Keratinocyte (primary cell): Measurements from ENCODE around the gene PSAPL1. TPM values are rescaled to one million over a fixed set of nuclear protein-coding genes. Genes with fewer than 3 reads are reported as not detected.
A peak's percentile ranks its signal among the peaks of the same experiment; 100 is the strongest.

Experiments
- DNase-seq: peaks from one replicate; pipeline ENCODE4 v3.0.0-alpha.2; 2011; ENCODE audit warnings: low read depth, missing footprints, low spot score
- FAIRE-seq: peaks from 2 replicates; lab custom pipeline; 2011; peaks lifted over from hg19 to GRCh38; lab: Jason Lieb, UNC
- H2AFZ ChIP-seq: 2 replicates; pipeline ENCODE4 v1.6.0; 2012; ENCODE audit warnings: low read length, control low read depth, inconsistent platforms; ENCODE audit not compliant: control insufficient read depth
- H3K27ac ChIP-seq: 2 replicates; pipeline ENCODE4 v1.5.1; 2011; ENCODE audit warnings: low read length; ENCODE audit not compliant: control insufficient read depth, insufficient read depth
- H3K27me3 ChIP-seq: 3 replicates; pipeline ENCODE4 v1.6.0; 2011; ENCODE audit warnings: low read length; ENCODE audit not compliant: control insufficient read depth, insufficient read depth; ENCODE audit errors: extremely low read depth
- H3K36me3 ChIP-seq, 2 experiments: 2 replicates in 1 of 2; 3 replicates in 1 of 2; pipeline ENCODE4 v1.5.1; 2011; ENCODE audit warnings: low read length in 2 of 2, mild to moderate bottlenecking in 1 of 2; ENCODE audit not compliant: control insufficient read depth in 2 of 2, insufficient read depth in 2 of 2; ENCODE audit errors: extremely low read depth in 1 of 2
- H3K4me1 ChIP-seq: 3 replicates; pipeline ENCODE4 v1.5.1; 2011; ENCODE audit warnings: low read length; ENCODE audit not compliant: control insufficient read depth, insufficient read depth; ENCODE audit errors: extremely low read depth
- H3K4me2 ChIP-seq: 3 replicates; pipeline ENCODE4 v1.6.0; 2011; ENCODE audit warnings: low read depth, low read length; ENCODE audit not compliant: control insufficient read depth, insufficient read depth; ENCODE audit errors: extremely low read depth
- H3K4me3 ChIP-seq, 3 experiments: fragments of 200-600 bp in 1 of 3; sonication (generic) in 1 of 3; 2 replicates in 2 of 3; 3 replicates in 1 of 3; pipeline ENCODE4 v1.5.1; 2011 to 2016; ENCODE audit warnings: low read length in 3 of 3, mild to moderate bottlenecking in 3 of 3, control low read depth in 2 of 3, inconsistent platforms in 1 of 3, low read depth in 1 of 3, mixed read lengths in 1 of 3, mixed run types in 1 of 3, moderate library complexity in 1 of 3; ENCODE audit not compliant: control insufficient read depth in 2 of 3, insufficient read depth in 2 of 3; ENCODE audit errors: extremely low read depth in 1 of 3
- H3K79me2 ChIP-seq: 2 replicates; pipeline ENCODE4 v1.6.0; 2012; ENCODE audit warnings: low read length; ENCODE audit not compliant: control insufficient read depth, insufficient read depth
- H3K9ac ChIP-seq: 3 replicates; pipeline ENCODE4 v1.6.0; 2011; ENCODE audit warnings: low read length; ENCODE audit not compliant: control insufficient read depth, insufficient read depth; ENCODE audit errors: extremely low read depth
- H3K9me1 ChIP-seq: 3 replicates; pipeline ENCODE4 v1.6.0; 2011; ENCODE audit warnings: low read length; ENCODE audit not compliant: control insufficient read depth, insufficient read depth; ENCODE audit errors: extremely low read depth
- H3K9me3 ChIP-seq: 2 replicates; pipeline ENCODE4 v1.5.1; 2012; ENCODE audit warnings: low read depth, low read length; ENCODE audit not compliant: control insufficient read depth
- H4K20me1 ChIP-seq: 3 replicates; pipeline ENCODE4 v1.6.0; 2011; ENCODE audit warnings: low read length; ENCODE audit not compliant: control insufficient read depth, insufficient read depth; ENCODE audit errors: extremely low read depth
- CTCF ChIP-seq, 3 experiments: IDR thresholded peaks in 1 of 3; conservative IDR thresholded peaks in 1 of 3; optimal IDR thresholded peaks in 1 of 3; 2 replicates in 2 of 3; 3 replicates in 1 of 3; pipeline versions ENCODE3 to v1.5.1; 2011; ENCODE audit warnings: low read length in 3 of 3, mild to moderate bottlenecking in 3 of 3, moderate library complexity in 2 of 3, control low read depth in 1 of 3, inconsistent platforms in 1 of 3; ENCODE audit not compliant: insufficient read depth in 2 of 3; ENCODE audit errors: extremely low read depth in 1 of 3
- EZH2 ChIP-seq: IDR thresholded peaks from one replicate; pipeline ENCODE4 v1.6.1; 2012; ENCODE audit warnings: inconsistent platforms, mild to moderate bottlenecking, low read length, moderate library complexity
- dilution Hi-C: fragments of 300-500 bp; cut with MboI; formaldehyde crosslinking; loops from one replicate; pipeline ENCODE4 v1.7.0; 2020; ENCODE audit warnings: low sequenced_read_pairs; ENCODE audit not compliant: extremely low pct_ligation_motif_present
- polyA minus RNA-seq, 3 experiments: library from RNA; depleted of rRNA, polyadenylated mRNA; stranded (reverse); fragments of >200 nt; gene quantifications; 1 replicate in 1 of 3; 2 replicates in 1 of 3; 3 replicates in 1 of 3; pipeline ENCODE4 v1.2.3, GENCODE V29; 2011
- polyA plus RNA-seq, 5 experiments: library from polyadenylated mRNA; depleted of rRNA in 3 of 5; stranded (reverse) in 3 of 5; stranded (forward) in 1 of 5; unstranded in 1 of 5; fragments of >200 nt; gene quantifications; 1 replicate in 1 of 5; 2 replicates in 3 of 5; 3 replicates in 1 of 5; pipeline versions ENCODE4 v1.2.1 to v1.2.3, GENCODE V29; 2011 to 2012; ENCODE audit warnings: missing spikeins in 2 of 5, low read depth in 1 of 5, low replicate concordance in 1 of 5

The PSAPL1 gene, protein sequence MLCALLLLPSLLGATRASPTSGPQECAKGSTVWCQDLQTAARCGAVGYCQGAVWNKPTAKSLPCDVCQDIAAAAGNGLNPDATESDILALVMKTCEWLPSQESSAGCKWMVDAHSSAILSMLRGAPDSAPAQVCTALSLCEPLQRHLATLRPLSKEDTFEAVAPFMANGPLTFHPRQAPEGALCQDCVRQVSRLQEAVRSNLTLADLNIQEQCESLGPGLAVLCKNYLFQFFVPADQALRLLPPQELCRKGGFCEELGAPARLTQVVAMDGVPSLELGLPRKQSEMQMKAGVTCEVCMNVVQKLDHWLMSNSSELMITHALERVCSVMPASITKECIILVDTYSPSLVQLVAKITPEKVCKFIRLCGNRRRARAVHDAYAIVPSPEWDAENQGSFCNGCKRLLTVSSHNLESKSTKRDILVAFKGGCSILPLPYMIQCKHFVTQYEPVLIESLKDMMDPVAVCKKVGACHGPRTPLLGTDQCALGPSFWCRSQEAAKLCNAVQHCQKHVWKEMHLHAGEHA
- polyA plus RNA-seq (0.01 to 0.05 TPM (median 0.03 TPM) in 3 replicates), polyA minus RNA-seq (0.10 TPM in 1 of 3 replicates, not detected in the others)
- 1.8 TPM for polyA plus RNA-seq (2011; ENCODE audit: low read depth)
- not detected in 2 replicates for polyA plus RNA-seq (2011; cell fraction: cytosol; rRNA removed)
- polyA plus RNA-seq (2011; cell fraction: nucleus; rRNA removed), result 0.05 TPM in 2 replicates
- polyA plus RNA-seq (2012; ENCODE audit: low replicate concordance), result 0.03 and 5.2 TPM in 2 replicates
- polyA minus RNA-seq (2011; cell fraction: cytosol; rRNA and poly(A)+ RNA removed), result not detected
- 0.32 TPM in 1 of 2 replicates, not detected in the other for polyA minus RNA-seq (2011; cell fraction: nucleus; rRNA and poly(A)+ RNA removed)

GRCh38 chr4:7434766-7435150 is at the start of gene PSAPL1:
PSAPL1 (minus strand) TSS chr4:7434930; CDS start chr4:7434879, 51 bp downstream.
- peaks cover 9% of the 10 kb centered on the region for H3K27me3 ChIP-seq
- H3K9me3 ChIP-seq, result no peaks in the 10 kb centered on the region
- dilution Hi-C loops, result no loop called here
- no peaks in the 10 kb centered on the region for H3K79me2 ChIP-seq
- H4K20me1 ChIP-seq, result no peaks in the 10 kb centered on the region
- no peak for TF ChIP-seq EZH2
- no peak within 1 kb of the TSS for H3K4me2 ChIP-seq
- H3K4me1 ChIP-seq, result peaks cover 16% of the 10 kb centered on the region
- H3K9ac ChIP-seq, result no peak within 1 kb of the TSS
- H3K4me3 ChIP-seq, result no peak within 1 kb of the TSS
- no peak within 1 kb of the TSS for H2AFZ ChIP-seq
- DNase-seq (no peak), FAIRE-seq (peak; percentile 81)
- no peaks in the 10 kb centered on the region for H3K36me3 ChIP-seq
- H3K9me1 ChIP-seq, result no peaks in the 10 kb centered on the region
- H3K27ac ChIP-seq, result no peak within 1 kb of the TSS

GRCh38 chr4:7481227-7481626 is 46.5 kb upstream of the PSAPL1 start:
- H3K9me1 ChIP-seq, result no peaks in the 10 kb centered on the region
- no peak for TF ChIP-seq CTCF (optimal IDR thresholded peaks at IDR 0.05 in 1 of 3, IDR thresholded peaks at IDR 0.05 in 1 of 3, conservative IDR thresholded peaks at IDR 0.05 in 1 of 3; ENCODE audit: extremely low read depth in 1 of 3, insufficient read depth in 2 of 3, low read length in 3 of 3)
- TF ChIP-seq EZH2, result no peak
- no peak overlapping the region for H3K4me2 ChIP-seq
- no peaks in the 10 kb centered on the region for H4K20me1 ChIP-seq
- no peaks in the 10 kb centered on the region for H3K4me1 ChIP-seq
- FAIRE-seq, result no peak
- DNase-seq, result no peak
- H3K9ac ChIP-seq, result no peak overlapping the region
- no peak overlapping the region for H2AFZ ChIP-seq
- dilution Hi-C loops, result no loop called here
- no peaks in the 10 kb centered on the region for H3K36me3 ChIP-seq
- H3K27me3 ChIP-seq, result no peaks in the 10 kb centered on the region
- H3K27ac ChIP-seq, result no peak overlapping the region
- no peaks in the 10 kb centered on the region for H3K79me2 ChIP-seq
- H3K9me3 ChIP-seq, result no peaks in the 10 kb centered on the region
- no peak overlapping the region for H3K4me3 ChIP-seq
